NCI-H226 (cell line): Measurements from ENCODE around the gene MFSD8.
A peak's percentile ranks its signal among the peaks of the same experiment; 100 is the strongest.
"Not testable (repeated sequence)": the region's sequence is repeated elsewhere in the genome, so short reads cannot be mapped to it uniquely, and the experiment has no call there.

ENCODE experiments used
- DNase-seq: peaks from one replicate; pipeline ENCODE4 v3.0.0-alpha.2; 2015

MFSD8 gene

GRCh38 chr4:127965062-127965802 is at the start of gene MFSD8, which contains the start of gene ABHD18:
TSS of gene MFSD8 (minus strand) at chr4:127965173. CDS start at chr4:127965133, 40 bp downstream.
TSS of gene ABHD18 (plus strand) at chr4:127965406. CDS start at chr4:127982956, 17,550 bp downstream.
- DNase-seq: peak; percentile 95

- no peak for DNase-seq
Measured at GRCh38 chr4:128009428-128009827, 44.5 kb upstream of the MFSD8 start.

- DNase-seq: peak; percentile 3
Measured at GRCh38 chr4:128006592-128006991, 41.6 kb upstream of the MFSD8 start.

- peak; percentile 55 for DNase-seq
Measured at GRCh38 chr4:127997534-127998388, 32.8 kb upstream of the MFSD8 start.

GRCh38 chr4:127996521-127996920 is 31.5 kb upstream of the MFSD8 start:
- DNase-seq: not testable (repeated sequence)

- DNase-seq: peak; percentile 69
Measured at GRCh38 chr4:127995776-127996175, 30.8 kb upstream of the MFSD8 start.

GRCh38 chr4:127993151-127993550 is 28.2 kb upstream of the MFSD8 start:
- no peak for DNase-seq

- no peak for DNase-seq
Measured at GRCh38 chr4:127988638-127989037, 23.7 kb upstream of the MFSD8 start.

GRCh38 chr4:127985989-127986388 is 21.0 kb upstream of the MFSD8 start:
- DNase-seq: no peak

GRCh38 chr4:127982445-127982844 is 17.5 kb upstream of the MFSD8 start:
- no peak for DNase-seq

- no peak for DNase-seq
Measured at GRCh38 chr4:127978930-127979329, 14.0 kb upstream of the MFSD8 start.

GRCh38 chr4:127975121-127975770 is 10.3 kb upstream of the MFSD8 start:
- DNase-seq: no peak

GRCh38 chr4:127970925-127971324 is 6.0 kb upstream of the MFSD8 start:
- DNase-seq: not testable (repeated sequence)

- no peak for DNase-seq
Measured at GRCh38 chr4:127968586-127968985, 3.6 kb upstream of the MFSD8 start.

GRCh38 chr4:127967141-127967775 is 2.3 kb upstream of the MFSD8 start:
- no peak for DNase-seq

- no peak for DNase-seq
Measured at GRCh38 chr4:127965803-127966175, 816 bp upstream of the MFSD8 start.

- DNase-seq: not testable (repeated sequence)
Measured at GRCh38 chr4:127964426-127965061, 429 bp downstream of the MFSD8 start.

GRCh38 chr4:127963633-127964398 is 1.2 kb downstream of the MFSD8 start:
- DNase-seq: not testable (repeated sequence)

- DNase-seq: no peak
Measured at GRCh38 chr4:127959794-127960193, 5.2 kb downstream of the MFSD8 start.

GRCh38 chr4:127957105-127957504 is 7.9 kb downstream of the MFSD8 start:
- no peak for DNase-seq

GRCh38 chr4:127936974-127937373 is 28.0 kb downstream of the MFSD8 start:
- DNase-seq: peak; percentile 64

- DNase-seq: peak; percentile 17
Measured at GRCh38 chr4:127931836-127932235, 33.1 kb downstream of the MFSD8 start.
